ENCODE data around the gene CDH3. TPM values are rescaled to one million over a fixed set of nuclear protein-coding genes. Genes with fewer than 3 reads are reported as not detected.

The CDH3 gene
- total RNA-seq, 1 donor, result not detected

DNA sequence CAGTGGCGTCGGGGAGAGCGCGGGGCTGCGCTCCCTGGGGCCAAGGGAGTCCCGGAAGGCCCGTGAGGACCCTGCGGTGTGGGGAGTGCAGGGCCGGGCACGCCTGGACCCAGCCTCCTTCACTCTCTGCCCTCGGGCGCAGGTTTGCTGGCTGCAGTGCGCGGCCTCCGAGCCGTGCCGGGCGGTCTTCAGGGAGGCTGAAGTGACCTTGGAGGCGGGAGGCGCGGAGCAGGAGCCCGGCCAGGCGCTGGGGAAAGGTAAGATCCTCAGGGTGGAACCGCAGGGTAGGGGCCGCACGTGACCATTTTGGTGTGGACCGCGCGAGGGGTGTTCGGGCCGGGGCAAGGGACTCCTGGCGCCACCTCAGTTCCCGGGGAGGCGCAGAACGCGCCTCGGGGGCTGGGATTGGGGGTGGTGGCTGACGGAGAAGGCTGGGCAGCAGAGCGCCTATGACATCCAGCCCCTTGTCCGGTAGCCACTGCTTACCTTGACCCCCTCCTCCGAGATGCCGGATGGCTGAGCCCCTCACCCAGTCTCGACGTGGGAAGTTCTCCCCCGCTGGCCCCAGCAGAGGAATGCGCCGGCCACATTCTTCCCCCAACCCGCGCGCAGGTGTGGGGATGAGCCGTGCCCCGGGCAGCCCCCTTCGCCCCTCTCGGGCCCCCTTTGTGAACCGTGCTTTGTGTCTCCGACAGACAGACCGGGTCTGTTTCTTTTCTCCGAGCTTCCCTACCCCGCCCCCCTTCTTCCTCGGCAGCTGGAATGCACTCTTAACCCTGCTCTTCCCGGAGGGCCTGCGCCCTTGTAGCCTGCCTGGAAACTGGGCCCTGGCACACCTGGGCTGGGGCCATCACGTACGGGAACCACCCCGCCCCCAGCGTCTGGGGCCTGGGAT, 631 bp downstream of the CDH3 start:
- TF ChIP-seq, protein P1, sequence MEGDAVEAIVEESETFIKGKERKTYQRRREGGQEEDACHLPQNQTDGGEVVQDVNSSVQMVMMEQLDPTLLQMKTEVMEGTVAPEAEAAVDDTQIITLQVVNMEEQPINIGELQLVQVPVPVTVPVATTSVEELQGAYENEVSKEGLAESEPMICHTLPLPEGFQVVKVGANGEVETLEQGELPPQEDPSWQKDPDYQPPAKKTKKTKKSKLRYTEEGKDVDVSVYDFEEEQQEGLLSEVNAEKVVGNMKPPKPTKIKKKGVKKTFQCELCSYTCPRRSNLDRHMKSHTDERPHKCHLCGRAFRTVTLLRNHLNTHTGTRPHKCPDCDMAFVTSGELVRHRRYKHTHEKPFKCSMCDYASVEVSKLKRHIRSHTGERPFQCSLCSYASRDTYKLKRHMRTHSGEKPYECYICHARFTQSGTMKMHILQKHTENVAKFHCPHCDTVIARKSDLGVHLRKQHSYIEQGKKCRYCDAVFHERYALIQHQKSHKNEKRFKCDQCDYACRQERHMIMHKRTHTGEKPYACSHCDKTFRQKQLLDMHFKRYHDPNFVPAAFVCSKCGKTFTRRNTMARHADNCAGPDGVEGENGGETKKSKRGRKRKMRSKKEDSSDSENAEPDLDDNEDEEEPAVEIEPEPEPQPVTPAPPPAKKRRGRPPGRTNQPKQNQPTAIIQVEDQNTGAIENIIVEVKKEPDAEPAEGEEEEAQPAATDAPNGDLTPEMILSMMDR (IDR thresholded peaks at IDR 0.05; ENCODE audit: insufficient read depth, low read length), result no peak
- H3K4me3 ChIP-seq (ENCODE audit: low read depth, low read length), result no peak overlapping the region
- no peak for DNase-seq (ENCODE audit: low read depth)

DNA sequence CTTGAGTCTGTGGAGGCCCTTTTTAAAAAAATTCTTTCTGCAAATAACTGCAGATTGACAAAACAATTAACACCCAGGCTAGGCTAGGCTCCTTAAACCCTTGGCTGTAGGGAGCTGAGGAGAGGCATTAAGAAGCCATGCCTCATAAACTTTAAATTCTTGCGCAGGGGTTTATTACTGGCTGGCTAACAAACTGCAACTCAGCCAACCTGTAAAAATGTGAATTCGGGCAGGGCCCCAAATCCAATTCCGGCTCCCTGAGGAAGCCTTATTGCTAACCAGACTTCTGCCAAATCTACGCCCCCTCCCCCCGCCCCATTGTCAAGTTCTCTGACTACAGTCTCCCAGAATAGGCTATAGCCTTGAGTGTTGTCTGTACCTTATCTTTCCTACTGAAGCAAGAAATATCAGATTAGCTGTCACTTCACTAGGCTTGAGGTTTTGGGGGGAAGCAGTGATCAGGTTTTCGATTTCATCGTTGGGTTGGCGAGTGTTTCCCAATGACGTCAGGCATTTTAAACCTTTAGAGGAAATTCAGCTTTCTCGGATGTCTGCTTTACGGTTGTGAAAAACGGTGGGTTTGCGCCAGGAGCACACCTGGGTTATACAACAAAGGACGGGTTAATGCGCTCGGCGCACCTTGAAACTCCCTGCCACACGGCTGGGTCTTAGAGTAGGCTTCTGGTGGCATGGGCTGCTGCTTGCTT, 2.0 kb downstream of the CDH3 start:
- TF ChIP-seq, protein P1 (IDR thresholded peaks at IDR 0.05; ENCODE audit: insufficient read depth, low read length), result no peak
- no peak overlapping the region for H3K4me3 ChIP-seq (ENCODE audit: low read depth, low read length)
- no peak for DNase-seq (ENCODE audit: low read depth)

DNA sequence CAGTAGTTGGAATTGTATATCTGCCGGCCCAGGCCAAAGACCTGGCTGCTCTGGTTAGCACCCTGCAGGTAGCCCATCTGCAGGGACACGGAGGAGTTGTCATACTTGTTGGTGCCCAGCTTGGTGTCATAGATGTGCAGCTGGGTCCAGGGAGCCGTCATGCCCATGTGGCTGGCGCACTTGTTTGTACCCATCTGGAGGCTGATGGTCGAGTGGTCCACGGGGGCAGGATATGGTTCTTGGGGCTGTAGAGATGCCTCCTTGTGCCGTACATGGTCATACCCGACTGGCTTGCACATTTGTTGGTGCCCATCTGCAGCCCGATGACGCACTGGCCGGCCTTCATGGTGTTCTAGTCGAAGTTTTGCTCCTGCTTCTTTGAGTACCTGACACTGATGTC, 6.0 kb downstream of the CDH3 start:
- DNase-seq (ENCODE audit: low read depth), result no peak
- TF ChIP-seq, protein P1 (IDR thresholded peaks at IDR 0.05; ENCODE audit: insufficient read depth, low read length), result no peak
- H3K4me3 ChIP-seq (ENCODE audit: low read depth, low read length), result no peak overlapping the region

DNA sequence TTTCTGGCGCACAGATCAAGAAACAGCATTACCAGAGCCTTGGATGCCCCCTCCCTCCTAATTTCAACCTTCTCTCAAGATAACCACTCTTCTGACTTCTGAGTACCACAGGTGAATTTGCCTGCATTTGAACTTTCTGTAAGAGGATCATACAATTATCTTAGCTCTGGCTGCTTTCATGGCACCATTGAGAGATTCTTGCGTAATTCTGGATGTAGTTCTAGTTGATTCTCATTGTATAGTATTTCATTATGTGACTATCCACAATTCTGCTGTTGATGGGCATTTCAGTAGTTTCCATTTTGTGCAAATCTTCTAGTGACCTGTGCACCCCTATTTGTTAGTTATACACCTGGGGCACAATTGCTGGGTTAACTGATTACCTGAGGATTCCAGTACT, 7.5 kb downstream of the CDH3 start:
- TF ChIP-seq, protein P1 (IDR thresholded peaks at IDR 0.05; ENCODE audit: insufficient read depth, low read length), result no peak
- DNase-seq (ENCODE audit: low read depth), result no peak
- H3K4me3 ChIP-seq (ENCODE audit: low read depth, low read length), result no peak overlapping the region

DNA sequence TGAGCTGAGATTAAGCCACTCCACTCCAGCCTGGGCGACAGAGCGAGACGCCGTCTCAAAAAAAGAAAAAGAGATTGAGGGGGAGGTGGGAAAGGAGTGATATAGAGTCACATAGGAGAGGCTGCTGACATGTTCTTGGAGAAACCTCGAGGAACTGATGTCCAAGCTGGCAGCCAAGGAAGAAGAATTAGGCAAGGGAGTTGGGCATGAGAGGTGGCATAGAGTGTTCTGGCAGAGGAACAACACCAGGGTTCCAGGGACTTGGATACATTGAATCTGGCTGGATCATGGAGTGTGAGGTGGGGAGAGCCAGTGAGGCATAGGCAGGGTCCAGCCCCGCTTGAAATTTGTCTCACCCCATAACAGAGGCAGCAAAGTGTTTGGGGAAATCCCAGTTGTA, 10.7 kb downstream of the CDH3 start:
- TF ChIP-seq, protein P1 (IDR thresholded peaks at IDR 0.05; ENCODE audit: insufficient read depth, low read length), result no peak
- no peak overlapping the region for H3K4me3 ChIP-seq (ENCODE audit: low read depth, low read length)
- no peak for DNase-seq (ENCODE audit: low read depth)

DNA sequence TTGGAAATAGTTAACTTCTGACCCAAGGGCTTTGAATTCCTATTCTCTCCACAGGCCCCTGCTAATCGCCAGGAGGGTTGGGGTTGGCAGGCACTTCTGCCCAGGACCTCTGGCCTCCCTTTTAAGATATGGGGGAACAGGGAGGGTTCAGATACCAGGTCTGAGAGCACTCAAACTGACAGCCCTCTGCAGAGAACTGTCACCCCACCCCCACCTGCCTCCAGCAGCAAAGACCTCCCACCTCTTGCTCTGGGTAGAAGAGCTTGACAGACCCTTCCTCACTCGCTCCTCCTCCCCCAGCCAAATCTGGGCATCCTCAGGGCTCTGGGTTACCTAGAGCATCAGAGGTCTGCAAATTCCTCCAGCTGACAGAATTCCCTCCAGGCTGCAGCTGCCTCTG, 11.6 kb downstream of the CDH3 start:
- no peak overlapping the region for H3K4me3 ChIP-seq (ENCODE audit: low read depth, low read length)
- TF ChIP-seq, protein P1 (IDR thresholded peaks at IDR 0.05; ENCODE audit: insufficient read depth, low read length), result no peak
- DNase-seq (ENCODE audit: low read depth), result no peak
